ENCODE measurements around the gene NLRP1.

- TF ChIP-seq SIN3A (IDR thresholded peaks at IDR 0.05; ENCODE audit: borderline replicate concordance, insufficient read depth, low read length) (no peak), REST (IDR thresholded peaks at IDR 0.05; ENCODE audit: insufficient read depth in 1 of 2, low read depth in 2 of 2, low read length in 2 of 2) (no peak)
These were observed 75.5 kb downstream of the NLRP1 start for GRCh38 chr17:5508810-5509209.
